NCI-H510A treated with DMSO at 0.1 percent for 48 hours (cell line): ENCODE measurements around the gene PNMA8C.
"Not testable (repeated sequence)": the region's sequence is repeated elsewhere in the genome, so short reads cannot be mapped to it uniquely, and the experiment has no call there.

Source experiments
- DNase-seq: peaks from one replicate; lab custom pipeline; 2025; lab: John Stamatoyannopoulos, UW

Gene PNMA8C

GRCh38 chr19:46447006-46447405, 18.3 kb upstream of the PNMA8C start:
- no peak for DNase-seq

- no peak for DNase-seq
Observed at GRCh38 chr19:46446021-46446420, 17.3 kb upstream of the PNMA8C start.

- DNase-seq, result no peak
Observed at GRCh38 chr19:46442808-46443450, 14.2 kb upstream of the PNMA8C start.

GRCh38 chr19:46441866-46442265, 13.1 kb upstream of the PNMA8C start:
- no peak for DNase-seq

GRCh38 chr19:46435689-46436088, 7.0 kb upstream of the PNMA8C start:
- not testable (repeated sequence) for DNase-seq

- DNase-seq, result no peak
Observed at GRCh38 chr19:46435009-46435408, 6.3 kb upstream of the PNMA8C start.

GRCh38 chr19:46433470-46433869, 4.7 kb upstream of the PNMA8C start:
- not testable (repeated sequence) for DNase-seq

- no peak for DNase-seq
Observed at GRCh38 chr19:46431824-46432223, 3.1 kb upstream of the PNMA8C start.

GRCh38 chr19:46429999-46430398, 1.3 kb upstream of the PNMA8C start:
- no peak for DNase-seq

- DNase-seq, result no peak
Observed at GRCh38 chr19:46427518-46428045, 1.2 kb downstream of the PNMA8C start.

- DNase-seq, result peak; percentile 87
Observed at GRCh38 chr19:46426506-46427162, 2.1 kb downstream of the PNMA8C start.

GRCh38 chr19:46426035-46426505, 2.7 kb downstream of the PNMA8C start:
- no peak for DNase-seq

GRCh38 chr19:46423188-46423587, 5.5 kb downstream of the PNMA8C start:
- DNase-seq, result no peak

GRCh38 chr19:46422344-46422743, 6.4 kb downstream of the PNMA8C start:
- DNase-seq, result no peak

- no peak for DNase-seq
Observed at GRCh38 chr19:46420056-46420455, 8.7 kb downstream of the PNMA8C start.

- peak; percentile 85 for DNase-seq
Observed at GRCh38 chr19:46415804-46416709, 12.7 kb downstream of the PNMA8C start.

- DNase-seq, result not testable (repeated sequence)
Observed at GRCh38 chr19:46414899-46415298, 13.8 kb downstream of the PNMA8C start.

- DNase-seq, result peak; percentile 90
Observed at GRCh38 chr19:46413262-46414031, 15.3 kb downstream of the PNMA8C start, which contains the start of gene CCDC8. CCDC8 (minus strand) TSS chr19:46413564; CDS start chr19:46412810, 754 bp downstream.

- no peak for DNase-seq
Observed at GRCh38 chr19:46412650-46413261, 16.0 kb downstream of the PNMA8C start.

- DNase-seq, result peak; percentile 17
Observed at GRCh38 chr19:46411925-46412649, 16.6 kb downstream of the PNMA8C start.
